Measurements from ENCODE around the gene FMO4. TPM values are rescaled to one million over a fixed set of nuclear protein-coding genes. Genes with fewer than 3 reads are reported as not detected.
A peak's percentile ranks its signal among the peaks of the same experiment; 100 is the strongest.

FMO4 gene
- total and polyA plus RNA-seq, 4 donors, result 2.2 to 12.5 (median 3.0) TPM

GRCh38 chr1:171344473-171344820, 30.5 kb downstream of the FMO4 start:
- ATAC-seq (ENCODE audit: insufficient read depth, low FRiP score), result no peak
- Histone ChIP-seq H3K27ac (ENCODE audit: low read depth in 1 of 2, low read length in 1 of 2) (no peak overlapping the region), H3K4me3 (no peak overlapping the region), H3K9me3 (ENCODE audit: control insufficient read depth in 4 of 4, insufficient read depth in 3 of 4, low read length in 3 of 4) (peaks cover 0 to 4% (median 0%) of the 10 kb centered on the region in 4 donors), H3K27me3 (ENCODE audit: control insufficient read depth in 3 of 3, insufficient read depth in 3 of 3, low read length in 2 of 3) (no peaks in the 10 kb centered on the region), H3K4me1 (ENCODE audit: control insufficient read depth in 5 of 5, insufficient read depth in 5 of 5, low read length in 5 of 5) (peaks cover 0 to 8% (median 0%) of the 10 kb centered on the region in 5 donors), H3K9ac (ENCODE audit: insufficient read depth in 1 of 2, low read length in 2 of 2) (no peak overlapping the region), H3K36me3 (ENCODE audit: control insufficient read depth in 4 of 4, insufficient read depth in 4 of 4, low read length in 4 of 4) (peaks cover 0 to 3% (median 0%) of the 10 kb centered on the region in 4 donors)
- WGBS, 2 donors, result 69 to 80% methylated on average over 6 of the region's 6 CpGs
- TF ChIP-seq CTCF (IDR thresholded peaks at IDR 0.05; ENCODE audit: control extremely low read depth, extremely low read depth), result no peak
- peak in 2 of 3 donors; percentile 52 to 67 for DNase-seq

- Histone ChIP-seq H3K27me3 (ENCODE audit: control insufficient read depth in 3 of 3, insufficient read depth in 3 of 3, low read length in 2 of 3) (no peaks in the 10 kb centered on the region), H3K9ac (ENCODE audit: insufficient read depth in 1 of 2, low read length in 2 of 2) (no peak overlapping the region), H3K27ac (ENCODE audit: low read depth in 1 of 2, low read length in 1 of 2) (no peak overlapping the region), H3K4me3 (no peak overlapping the region), H3K36me3 (ENCODE audit: control insufficient read depth in 4 of 4, insufficient read depth in 4 of 4, low read length in 4 of 4) (peaks cover 0 to 3% (median 0%) of the 10 kb centered on the region in 4 donors), H3K4me1 (ENCODE audit: control insufficient read depth in 5 of 5, insufficient read depth in 5 of 5, low read length in 5 of 5) (peaks cover 0 to 8% (median 0%) of the 10 kb centered on the region in 5 donors), H3K9me3 (ENCODE audit: control insufficient read depth in 4 of 4, insufficient read depth in 3 of 4, low read length in 3 of 4) (peaks cover 0 to 4% (median 0%) of the 10 kb centered on the region in 4 donors)
- no peak for ATAC-seq (ENCODE audit: insufficient read depth, low FRiP score)
- peak in 2 of 3 donors; percentile 6 to 22 for DNase-seq
- no peak for TF ChIP-seq CTCF (IDR thresholded peaks at IDR 0.05; ENCODE audit: control extremely low read depth, extremely low read depth)
Observed at GRCh38 chr1:171345536-171345935, 31.6 kb downstream of the FMO4 start.

GRCh38 chr1:171346881-171347280, 32.9 kb downstream of the FMO4 start:
- WGBS, 2 donors, result 91 to 92% methylated on average over 1 of the region's 1 CpG
- Histone ChIP-seq H3K4me1 (ENCODE audit: control insufficient read depth in 5 of 5, insufficient read depth in 5 of 5, low read length in 5 of 5) (peaks cover 0 to 8% (median 0%) of the 10 kb centered on the region in 5 donors), H3K27ac (ENCODE audit: low read depth in 1 of 2, low read length in 1 of 2) (no peak overlapping the region), H3K4me3 (no peak overlapping the region), H3K9me3 (ENCODE audit: control insufficient read depth in 4 of 4, insufficient read depth in 3 of 4, low read length in 3 of 4) (peaks cover 0 to 4% (median 0%) of the 10 kb centered on the region in 4 donors), H3K27me3 (ENCODE audit: control insufficient read depth in 3 of 3, insufficient read depth in 3 of 3, low read length in 2 of 3) (no peaks in the 10 kb centered on the region), H3K9ac (ENCODE audit: insufficient read depth in 1 of 2, low read length in 2 of 2) (no peak overlapping the region), H3K36me3 (ENCODE audit: control insufficient read depth in 4 of 4, insufficient read depth in 4 of 4, low read length in 4 of 4) (peaks cover 0 to 2% (median 0%) of the 10 kb centered on the region in 4 donors)
- TF ChIP-seq CTCF (IDR thresholded peaks at IDR 0.05; ENCODE audit: control extremely low read depth, extremely low read depth), result no peak
- ATAC-seq (ENCODE audit: insufficient read depth, low FRiP score) (no peak), DNase-seq (no peak)

GRCh38 chr1:171350594-171350993, 36.6 kb downstream of the FMO4 start:
- no peaks in the 10 kb centered on the region for H3K36me3 ChIP-seq (ENCODE audit: control insufficient read depth in 4 of 4, insufficient read depth in 4 of 4, low read length in 4 of 4)
- peaks cover 0 to 3% (median 0%) of the 10 kb centered on the region in 5 donors for H3K4me1 ChIP-seq (ENCODE audit: control insufficient read depth in 5 of 5, insufficient read depth in 5 of 5, low read length in 5 of 5)
- no peak overlapping the region for H3K9ac ChIP-seq (ENCODE audit: insufficient read depth in 1 of 2, low read length in 2 of 2)
- no peak overlapping the region for H3K4me3 ChIP-seq
- no peak overlapping the region for H3K27ac ChIP-seq (ENCODE audit: low read depth in 1 of 2, low read length in 1 of 2)
- no peak for TF ChIP-seq CTCF (IDR thresholded peaks at IDR 0.05; ENCODE audit: control extremely low read depth, extremely low read depth)
- ATAC-seq (ENCODE audit: insufficient read depth, low FRiP score) (no peak), DNase-seq (no peak)
- peaks cover 0 to 4% (median 0%) of the 10 kb centered on the region in 4 donors for H3K9me3 ChIP-seq (ENCODE audit: control insufficient read depth in 4 of 4, insufficient read depth in 3 of 4, low read length in 3 of 4)
- H3K27me3 ChIP-seq (ENCODE audit: control insufficient read depth in 3 of 3, insufficient read depth in 3 of 3, low read length in 2 of 3), result no peaks in the 10 kb centered on the region

Data from lung (tissue), 12 donors.